Measurements from ENCODE around the gene GRPEL2. TPM values are rescaled to one million over a fixed set of nuclear protein-coding genes. Genes with fewer than 3 reads are reported as not detected.
"Not testable (repeated sequence)": the region's sequence is repeated elsewhere in the genome, so short reads cannot be mapped to it uniquely, and the experiment has no call there.

The GRPEL2 gene
- total RNA-seq, 1 donor from 2014 or later: 42.5 TPM

DNA sequence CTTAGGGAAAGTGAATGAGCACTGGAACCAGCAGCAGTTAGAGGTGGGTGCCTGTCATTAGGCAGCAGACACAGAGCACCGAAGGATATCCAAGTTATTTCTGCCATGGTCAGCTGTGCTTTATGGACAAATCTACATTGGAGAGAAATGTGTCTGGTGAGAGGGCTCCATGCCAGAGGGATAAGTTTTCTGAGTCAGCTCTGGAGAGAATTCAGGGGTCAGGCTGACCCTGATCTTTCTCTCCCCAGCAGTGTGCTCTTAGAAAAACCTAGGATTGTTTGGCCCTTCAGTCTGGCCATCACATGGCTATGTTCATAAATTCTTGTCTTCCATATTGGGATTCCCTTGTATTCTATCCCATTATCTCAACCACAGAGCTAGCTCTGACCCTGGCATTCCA is 42.7 kb downstream of the GRPEL2 start:
- H3K27me3 ChIP-seq: no peaks in the 10 kb centered on the region
- no peaks in the 10 kb centered on the region for H3K36me3 ChIP-seq
- TF ChIP-seq EZH2phosphoT487 (IDR thresholded peaks at IDR 0.05) (no peak), EZH2 (IDR thresholded peaks at IDR 0.05) (no peak)
- TF ChIP-seq, protein P1, sequence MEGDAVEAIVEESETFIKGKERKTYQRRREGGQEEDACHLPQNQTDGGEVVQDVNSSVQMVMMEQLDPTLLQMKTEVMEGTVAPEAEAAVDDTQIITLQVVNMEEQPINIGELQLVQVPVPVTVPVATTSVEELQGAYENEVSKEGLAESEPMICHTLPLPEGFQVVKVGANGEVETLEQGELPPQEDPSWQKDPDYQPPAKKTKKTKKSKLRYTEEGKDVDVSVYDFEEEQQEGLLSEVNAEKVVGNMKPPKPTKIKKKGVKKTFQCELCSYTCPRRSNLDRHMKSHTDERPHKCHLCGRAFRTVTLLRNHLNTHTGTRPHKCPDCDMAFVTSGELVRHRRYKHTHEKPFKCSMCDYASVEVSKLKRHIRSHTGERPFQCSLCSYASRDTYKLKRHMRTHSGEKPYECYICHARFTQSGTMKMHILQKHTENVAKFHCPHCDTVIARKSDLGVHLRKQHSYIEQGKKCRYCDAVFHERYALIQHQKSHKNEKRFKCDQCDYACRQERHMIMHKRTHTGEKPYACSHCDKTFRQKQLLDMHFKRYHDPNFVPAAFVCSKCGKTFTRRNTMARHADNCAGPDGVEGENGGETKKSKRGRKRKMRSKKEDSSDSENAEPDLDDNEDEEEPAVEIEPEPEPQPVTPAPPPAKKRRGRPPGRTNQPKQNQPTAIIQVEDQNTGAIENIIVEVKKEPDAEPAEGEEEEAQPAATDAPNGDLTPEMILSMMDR (IDR thresholded peaks at IDR 0.05): no peak
- no peaks in the 10 kb centered on the region for H3K4me1 ChIP-seq
- no peaks in the 10 kb centered on the region for H3K79me2 ChIP-seq (ENCODE audit: low read depth)
- H3K27ac ChIP-seq: no peak overlapping the region
- Mint-ChIP-seq H3K27ac (no peak overlapping the region), H3K9me3 (peaks cover 2% of the 10 kb centered on the region), H3K4me3 (no peak overlapping the region), H3K36me3 (no peaks in the 10 kb centered on the region), H3K27me3 (ENCODE audit: insufficient read depth, low read depth) (peaks cover 4% of the 10 kb centered on the region), H3K4me1 (peaks cover 11% of the 10 kb centered on the region)
- no peaks in the 10 kb centered on the region for H4K20me1 ChIP-seq (ENCODE audit: low read depth)
- H2AFZ ChIP-seq (replicated peaks): no peak overlapping the region
- H3K9ac ChIP-seq: no peak overlapping the region
- H3K4me3 ChIP-seq: no peak overlapping the region
- no peaks in the 10 kb centered on the region for H3F3A ChIP-seq (ENCODE audit: low read depth)
- DNase-seq (ENCODE audit: low spot score): no peak
- H3K4me2 ChIP-seq: no peak overlapping the region
- no peaks in the 10 kb centered on the region for H3K9me3 ChIP-seq (ENCODE audit: low read depth)

- no peak overlapping the region for H3K4me3 ChIP-seq
- H3K4me1 ChIP-seq: no peaks in the 10 kb centered on the region
- H3K9ac ChIP-seq: no peak overlapping the region
- H3K79me2 ChIP-seq (ENCODE audit: low read depth): no peaks in the 10 kb centered on the region
- no peaks in the 10 kb centered on the region for H4K20me1 ChIP-seq (ENCODE audit: low read depth)
- no peaks in the 10 kb centered on the region for H3K9me3 ChIP-seq (ENCODE audit: low read depth)
- Mint-ChIP-seq H3K9me3 (peaks cover 2% of the 10 kb centered on the region), H3K27me3 (ENCODE audit: insufficient read depth, low read depth) (peaks cover 4% of the 10 kb centered on the region), H3K36me3 (no peaks in the 10 kb centered on the region), H3K4me3 (no peak overlapping the region), H3K27ac (no peak overlapping the region), H3K4me1 (peaks cover 11% of the 10 kb centered on the region)
- H3F3A ChIP-seq (ENCODE audit: low read depth): no peaks in the 10 kb centered on the region
- H3K27me3 ChIP-seq: no peaks in the 10 kb centered on the region
- no peak for TF ChIP-seq EZH2phosphoT487 (IDR thresholded peaks at IDR 0.05)
- TF ChIP-seq, protein P1 (IDR thresholded peaks at IDR 0.05): no peak
- no peak for TF ChIP-seq EZH2 (IDR thresholded peaks at IDR 0.05)
- H3K27ac ChIP-seq: no peak overlapping the region
- H2AFZ ChIP-seq (replicated peaks): no peak overlapping the region
- DNase-seq (ENCODE audit: low spot score): no peak
- no peak overlapping the region for H3K4me2 ChIP-seq
- H3K36me3 ChIP-seq: no peaks in the 10 kb centered on the region
Observed at GRCh38 chr5:149388498-149389190, 43.3 kb downstream of the GRPEL2 start.

GRCh38 chr5:149389552-149390495 is 44.5 kb downstream of the GRPEL2 start:
- Histone ChIP-seq H3K27ac (no peak overlapping the region), H4K20me1 (ENCODE audit: low read depth) (no peaks in the 10 kb centered on the region), H3K4me3 (no peak overlapping the region), H3K36me3 (no peaks in the 10 kb centered on the region), H3F3A (ENCODE audit: low read depth) (no peaks in the 10 kb centered on the region), H2AFZ (replicated peaks) (no peak overlapping the region), H3K9ac (no peak overlapping the region), H3K9me3 (ENCODE audit: low read depth) (no peaks in the 10 kb centered on the region), H3K79me2 (ENCODE audit: low read depth) (no peaks in the 10 kb centered on the region), H3K4me1 (no peaks in the 10 kb centered on the region), H3K4me2 (no peak overlapping the region), H3K27me3 (no peaks in the 10 kb centered on the region)
- Mint-ChIP-seq H3K9me3 (peaks cover 2% of the 10 kb centered on the region), H3K27ac (no peak overlapping the region), H3K27me3 (ENCODE audit: insufficient read depth, low read depth) (peaks cover 2% of the 10 kb centered on the region), H3K4me1 (peaks cover 8% of the 10 kb centered on the region), H3K36me3 (no peaks in the 10 kb centered on the region), H3K4me3 (no peak overlapping the region)
- no peak for DNase-seq (ENCODE audit: low spot score)
- TF ChIP-seq, protein P1 (IDR thresholded peaks at IDR 0.05): no peak
- TF ChIP-seq EZH2 (IDR thresholded peaks at IDR 0.05) (no peak), EZH2phosphoT487 (IDR thresholded peaks at IDR 0.05) (no peak)

- H4K20me1 ChIP-seq (ENCODE audit: low read depth); H3K27me3 Mint-ChIP-seq (ENCODE audit: insufficient read depth, low read depth); H3K27me3 ChIP-seq; DNase-seq (ENCODE audit: low spot score); H3K4me3 ChIP-seq; H3K36me3 Mint-ChIP-seq; H3K9ac ChIP-seq; H3K4me1 Mint-ChIP-seq; H3K4me1 ChIP-seq; H3K4me2 ChIP-seq; H3K27ac Mint-ChIP-seq; H3F3A ChIP-seq (ENCODE audit: low read depth); H2AFZ ChIP-seq (replicated peaks); H3K9me3 ChIP-seq (ENCODE audit: low read depth); H3K36me3 ChIP-seq; H3K9me3 Mint-ChIP-seq; H3K4me3 Mint-ChIP-seq; H3K79me2 ChIP-seq (ENCODE audit: low read depth); H3K27ac ChIP-seq: not testable (repeated sequence)
Observed at GRCh38 chr5:149391076-149391475, 45.8 kb downstream of the GRPEL2 start.

Measured in neural progenitor cell (in vitro differentiated cells).